A549 (cell line): ENCODE results near the gene RPRM.

Experiments used
- CEBPB ChIP-seq, 2 experiments: fragments of >200 bp in 1 of 2; sonication (Bioruptor Twin) in 1 of 2; formaldehyde crosslinking in 1 of 2; IDR thresholded peaks; 2 replicates each; pipeline ENCODE4 v1.6.1; 2012 to 2016
- CHD2 ChIP-seq: fragments of 150-350 bp; IDR thresholded peaks from 2 replicates; pipeline ENCODE4 v1.6.1; 2014; ENCODE audit warnings: low read length; ENCODE audit not compliant: partially characterized antibody
- EP300 ChIP-seq, 2 experiments: fragments of >200 bp; sonication (Bioruptor Twin); formaldehyde crosslinking; IDR thresholded peaks; 2 replicates in 1 of 2; 3 replicates in 1 of 2; pipeline ENCODE4 v1.6.1; 2016 to 2017
- FOSL2 ChIP-seq, 2 experiments: fragments of 450-650 bp in 1 of 2; fragments of >200 bp in 1 of 2; sonication (Bioruptor Twin) in 1 of 2; formaldehyde crosslinking; IDR thresholded peaks; 2 replicates each; pipeline versions ENCODE4 v1.5.0 to v1.6.1; 2016 to 2020; ENCODE audit warnings: mild to moderate bottlenecking in 1 of 2, moderate library complexity in 1 of 2
- HOXB13 ChIP-seq: fragments of 250-450 bp; sonication (Bioruptor Pico); IDR thresholded peaks from 2 replicates; pipeline ENCODE4 v1.5.0; 2020; ENCODE audit warnings: low read depth, mild to moderate bottlenecking, moderate library complexity
- KDM1A ChIP-seq: fragments of 200-600 bp; sonication (generic); IDR thresholded peaks from 2 replicates; pipeline ENCODE4 v1.6.1; 2016; ENCODE audit warnings: low read depth, mild to moderate bottlenecking
- MAX ChIP-seq: IDR thresholded peaks from 2 replicates; pipeline ENCODE4 v1.6.1; 2012
- POLR2A ChIP-seq: IDR thresholded peaks from 2 replicates; pipeline ENCODE4 v1.6.1; 2012; ENCODE audit warnings: mild to moderate bottlenecking, low read length
- RAD21 ChIP-seq, 2 experiments: fragments of >200 bp in 1 of 2; sonication (Bioruptor Twin) in 1 of 2; formaldehyde crosslinking in 1 of 2; IDR thresholded peaks in 1 of 2; conservative IDR thresholded peaks in 1 of 2; 2 replicates in 1 of 2; 3 replicates in 1 of 2; pipeline ENCODE4 v1.6.1; 2012 to 2018; ENCODE audit warnings: inconsistent platforms in 1 of 2
- REST ChIP-seq: fragments of 200-600 bp; sonication (generic); IDR thresholded peaks from 2 replicates; pipeline ENCODE4 v1.6.1; 2016; ENCODE audit warnings: antibody characterized with exemption, mild to moderate bottlenecking, moderate library complexity
- ZNF302 ChIP-seq: fragments of 250-450 bp; sonication (Bioruptor Pico); IDR thresholded peaks from 2 replicates; pipeline ENCODE4 v1.9.0; 2021; ENCODE audit warnings: inconsistent platforms, mild to moderate bottlenecking, moderate library complexity
- TF ChIP-seq, protein P1 (sequence below): fragments of >200 bp; sonication (Bioruptor Twin); formaldehyde crosslinking; IDR thresholded peaks from 3 replicates; pipeline ENCODE4 v1.5.1; 2016
- TF ChIP-seq, protein P2 (sequence below): fragments of 150-350 bp; IDR thresholded peaks from 2 replicates; pipeline ENCODE4 v1.6.1; 2014; ENCODE audit warnings: low read depth, mild to moderate bottlenecking, low read length

DNA sequence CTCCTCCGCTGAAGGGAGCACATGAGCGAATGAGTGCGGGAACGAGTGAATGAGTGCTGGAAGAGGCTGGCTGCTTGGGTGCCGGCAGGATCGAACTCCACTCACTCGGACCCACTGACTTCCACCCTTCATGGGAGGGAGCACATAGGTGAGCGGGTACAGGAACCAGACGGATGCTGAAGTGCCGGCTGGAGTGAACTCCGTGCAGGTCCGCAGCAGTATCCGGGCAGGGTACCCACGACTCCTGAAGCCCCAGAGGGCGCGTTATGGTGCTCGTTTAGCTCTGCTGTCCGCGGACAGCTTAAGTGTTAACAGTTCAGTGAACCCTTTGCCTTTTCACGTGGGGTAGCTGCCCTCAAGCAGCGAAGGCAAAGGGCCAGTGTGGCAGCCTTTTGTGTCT is 23.2 kb downstream of the RPRM start:
- no peak for TF ChIP-seq RAD21 (conservative IDR thresholded peaks at IDR 0.05 in 1 of 2, IDR thresholded peaks at IDR 0.05 in 1 of 2)
- TF ChIP-seq POLR2A: no peak
- no peak for TF ChIP-seq FOSL2 (IDR thresholded peaks at IDR 0.05)
- no peak for TF ChIP-seq FOSL2 (CRISPR knock-in tag; IDR thresholded peaks at IDR 0.05)
- no peak for TF ChIP-seq KDM1A
- no peak for TF ChIP-seq MAX
- TF ChIP-seq, protein P1, sequence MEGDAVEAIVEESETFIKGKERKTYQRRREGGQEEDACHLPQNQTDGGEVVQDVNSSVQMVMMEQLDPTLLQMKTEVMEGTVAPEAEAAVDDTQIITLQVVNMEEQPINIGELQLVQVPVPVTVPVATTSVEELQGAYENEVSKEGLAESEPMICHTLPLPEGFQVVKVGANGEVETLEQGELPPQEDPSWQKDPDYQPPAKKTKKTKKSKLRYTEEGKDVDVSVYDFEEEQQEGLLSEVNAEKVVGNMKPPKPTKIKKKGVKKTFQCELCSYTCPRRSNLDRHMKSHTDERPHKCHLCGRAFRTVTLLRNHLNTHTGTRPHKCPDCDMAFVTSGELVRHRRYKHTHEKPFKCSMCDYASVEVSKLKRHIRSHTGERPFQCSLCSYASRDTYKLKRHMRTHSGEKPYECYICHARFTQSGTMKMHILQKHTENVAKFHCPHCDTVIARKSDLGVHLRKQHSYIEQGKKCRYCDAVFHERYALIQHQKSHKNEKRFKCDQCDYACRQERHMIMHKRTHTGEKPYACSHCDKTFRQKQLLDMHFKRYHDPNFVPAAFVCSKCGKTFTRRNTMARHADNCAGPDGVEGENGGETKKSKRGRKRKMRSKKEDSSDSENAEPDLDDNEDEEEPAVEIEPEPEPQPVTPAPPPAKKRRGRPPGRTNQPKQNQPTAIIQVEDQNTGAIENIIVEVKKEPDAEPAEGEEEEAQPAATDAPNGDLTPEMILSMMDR: no peak
- no peak for TF ChIP-seq EP300 (IDR thresholded peaks at IDR 0.05)
- TF ChIP-seq CHD2: no peak
- TF ChIP-seq, protein P2, sequence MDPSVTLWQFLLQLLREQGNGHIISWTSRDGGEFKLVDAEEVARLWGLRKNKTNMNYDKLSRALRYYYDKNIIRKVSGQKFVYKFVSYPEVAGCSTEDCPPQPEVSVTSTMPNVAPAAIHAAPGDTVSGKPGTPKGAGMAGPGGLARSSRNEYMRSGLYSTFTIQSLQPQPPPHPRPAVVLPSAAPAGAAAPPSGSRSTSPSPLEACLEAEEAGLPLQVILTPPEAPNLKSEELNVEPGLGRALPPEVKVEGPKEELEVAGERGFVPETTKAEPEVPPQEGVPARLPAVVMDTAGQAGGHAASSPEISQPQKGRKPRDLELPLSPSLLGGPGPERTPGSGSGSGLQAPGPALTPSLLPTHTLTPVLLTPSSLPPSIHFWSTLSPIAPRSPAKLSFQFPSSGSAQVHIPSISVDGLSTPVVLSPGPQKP: no peak
- no peak for TF ChIP-seq REST
- no peak for TF ChIP-seq ZNF302 (CRISPR knock-in tag)
- TF ChIP-seq HOXB13 (CRISPR knock-in tag): no peak
- TF ChIP-seq CEBPB (IDR thresholded peaks at IDR 0.05): no peak
